SK-N-MC (cell line): ENCODE measurements around the gene KATNB1.
"Not testable (repeated sequence)": the region's sequence is repeated elsewhere in the genome, so short reads cannot be mapped to it uniquely, and the experiment has no call there.

Experiments
- EZH2 ChIP-seq: fragments of 200-600 bp; sonication (generic); IDR thresholded peaks from one replicate; pipeline ENCODE4 v1.6.1; 2017; ENCODE audit warnings: antibody characterized with exemption
- FOXP2 ChIP-seq: optimal IDR thresholded peaks from 2 replicates; pipeline ENCODE3; 2011; ENCODE audit warnings: mild to moderate bottlenecking, moderate library complexity; ENCODE audit not compliant: insufficient read depth; ENCODE audit errors: extremely low read length, control extremely low read depth
- POLR2AphosphoS5 ChIP-seq: IDR thresholded peaks from 2 replicates; pipeline ENCODE4 v1.6.1; 2012; ENCODE audit warnings: mild to moderate bottlenecking, low read depth, low read length, borderline replicate concordance

DNA sequence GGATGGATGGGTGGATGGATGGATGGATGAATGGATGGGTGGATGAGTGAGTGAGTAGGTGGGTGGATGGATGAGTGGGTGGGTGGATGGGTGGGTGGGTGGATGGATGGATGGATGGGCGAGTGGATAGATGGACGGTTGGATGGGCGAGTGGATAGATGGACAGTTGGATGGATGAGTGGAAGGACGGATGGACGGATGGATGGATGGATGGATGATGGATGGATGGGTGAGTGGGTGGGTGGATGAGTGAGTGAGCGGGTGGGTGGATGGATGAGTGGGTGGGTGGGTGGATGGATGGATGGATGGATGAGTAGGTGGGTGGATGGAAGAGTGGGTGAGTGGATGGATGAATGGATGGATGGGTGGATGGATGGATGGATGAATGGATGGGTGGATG, 5.7 kb upstream of the KATNB1 start:
- not testable (repeated sequence) for TF ChIP-seq EZH2, POLR2AphosphoS5, FOXP2
